Neuronal stem cell (in vitro differentiated cells): ENCODE data around the gene CMTM1.

Experiments
- DNase-seq: peaks from one replicate; pipeline ENCODE4 v3.0.0-alpha.2; 2013; ENCODE audit warnings: low spot score
- H2AFZ ChIP-seq: one replicate; pipeline ENCODE4 v1.6.1; 2013; ENCODE audit warnings: mild to moderate bottlenecking, low read length, inconsistent platforms
- H2AK5ac ChIP-seq: 2 replicates; pipeline ENCODE4 v1.6.1; 2013; ENCODE audit warnings: low read depth, mild to moderate bottlenecking, inconsistent platforms, low read length, moderate library complexity, mixed read lengths
- H2BK120ac ChIP-seq: 2 replicates; pipeline ENCODE4 v1.6.1; 2013; ENCODE audit warnings: low read depth, mild to moderate bottlenecking, inconsistent platforms, low read length, moderate library complexity, mixed read lengths
- H2BK12ac ChIP-seq: one replicate; pipeline ENCODE4 v1.6.1; 2013; ENCODE audit warnings: low read length, inconsistent platforms
- H2BK15ac ChIP-seq: 2 replicates; pipeline ENCODE4 v1.6.1; 2013; ENCODE audit warnings: mild to moderate bottlenecking, low read length, inconsistent platforms, mixed read lengths
- H2BK5ac ChIP-seq: one replicate; pipeline ENCODE4 v1.6.1; 2013; ENCODE audit warnings: inconsistent platforms, mild to moderate bottlenecking, low read length, moderate library complexity
- H3K14ac ChIP-seq: one replicate; pipeline ENCODE4 v1.6.1; 2013; ENCODE audit warnings: low read length, inconsistent platforms
- H3K18ac ChIP-seq: 2 replicates; pipeline ENCODE4 v1.6.1; 2013; ENCODE audit warnings: low read length, inconsistent platforms
- H3K23ac ChIP-seq: 2 replicates; pipeline ENCODE4 v1.6.1; 2013; ENCODE audit warnings: low read depth, mild to moderate bottlenecking, mixed read lengths, low read length, inconsistent platforms; ENCODE audit not compliant: poor library complexity
- H3K27ac ChIP-seq: replicated peaks from 3 replicates; pipeline ENCODE4 v1.5.1; 2013; ENCODE audit warnings: low read length, inconsistent platforms
- H3K27me3 ChIP-seq, 3 experiments: 2 replicates each; pipeline ENCODE4 v1.6.1; 2013; ENCODE audit warnings: low read length in 3 of 3, mild to moderate bottlenecking in 2 of 3, inconsistent platforms in 1 of 3, low read depth in 1 of 3, mixed read lengths in 1 of 3, moderate library complexity in 1 of 3; ENCODE audit not compliant: control insufficient read depth in 3 of 3, insufficient read depth in 3 of 3
- H3K36me3 ChIP-seq, 2 donors: replicated peaks in 1 of 2; 2 replicates each; pipeline ENCODE4 v1.6.1; 2013; ENCODE audit warnings: low read length in 2 of 2; ENCODE audit not compliant: control insufficient read depth in 2 of 2, insufficient read depth in 2 of 2
- H3K4ac ChIP-seq: 2 replicates; pipeline ENCODE4 v1.6.1; 2013; ENCODE audit warnings: inconsistent platforms, mild to moderate bottlenecking, low read length, moderate library complexity
- H3K4me1 ChIP-seq, 2 donors: 1 replicate in 1 of 2; 2 replicates in 1 of 2; pipeline ENCODE4 v1.6.1; 2013; ENCODE audit warnings: low read length in 2 of 2, low read depth in 1 of 2; ENCODE audit not compliant: control insufficient read depth in 2 of 2, insufficient read depth in 1 of 2
- H3K4me2 ChIP-seq: one replicate; pipeline ENCODE4 v1.6.1; 2013; ENCODE audit warnings: mild to moderate bottlenecking, low read length, inconsistent platforms; ENCODE audit not compliant: insufficient read depth, poor library complexity, severe bottlenecking
- H3K4me3 ChIP-seq, 2 donors: 2 replicates each; pipeline ENCODE4 v1.5.1; 2013; ENCODE audit warnings: low read length in 2 of 2, mild to moderate bottlenecking in 2 of 2, inconsistent platforms in 1 of 2, moderate library complexity in 1 of 2
- H3K79me1 ChIP-seq: one replicate; pipeline ENCODE4 v1.6.1; 2013; ENCODE audit warnings: low read depth, mild to moderate bottlenecking, inconsistent platforms, low read length, moderate library complexity
- H3K9ac ChIP-seq: one replicate; pipeline ENCODE4 v1.6.1; 2013; ENCODE audit warnings: mild to moderate bottlenecking, low read depth, low read length, inconsistent platforms; ENCODE audit not compliant: poor library complexity
- H3K9me3 ChIP-seq, 2 donors: replicated peaks in 1 of 2; 2 replicates each; pipeline versions ENCODE3 to v1.6.1; 2013; ENCODE audit warnings: low read length in 2 of 2, mild to moderate bottlenecking in 2 of 2, inconsistent platforms in 1 of 2, low read depth in 1 of 2, mixed read lengths in 1 of 2, moderate library complexity in 1 of 2; ENCODE audit not compliant: control insufficient read depth in 2 of 2, insufficient read depth in 1 of 2
- H4K8ac ChIP-seq: one replicate; pipeline ENCODE4 v1.6.1; 2013; ENCODE audit warnings: low read depth, mild to moderate bottlenecking, inconsistent platforms, low read length, moderate library complexity
- H4K91ac ChIP-seq: one replicate; pipeline ENCODE4 v1.6.1; 2013; ENCODE audit warnings: low read length, low read depth, mild to moderate bottlenecking, inconsistent platforms; ENCODE audit not compliant: poor library complexity
- WGBS, 2 donors: extraction: QIAGEN DNeasy Blood & Tissue Kit; methylation state at CpG; one replicate each; pipeline ENCODE4 v1.1.7; 2013; ENCODE audit warnings: missing lambda C conversion rate in 2 of 2, mixed read lengths in 1 of 2; ENCODE audit not compliant: insufficient read length in 2 of 2, insufficient replicate concordance in 1 of 2; ENCODE audit errors: extremely low coverage in 2 of 2; 5-methylcytosine and 5-hydroxymethylcytosine counted together

CMTM1 gene

DNA sequence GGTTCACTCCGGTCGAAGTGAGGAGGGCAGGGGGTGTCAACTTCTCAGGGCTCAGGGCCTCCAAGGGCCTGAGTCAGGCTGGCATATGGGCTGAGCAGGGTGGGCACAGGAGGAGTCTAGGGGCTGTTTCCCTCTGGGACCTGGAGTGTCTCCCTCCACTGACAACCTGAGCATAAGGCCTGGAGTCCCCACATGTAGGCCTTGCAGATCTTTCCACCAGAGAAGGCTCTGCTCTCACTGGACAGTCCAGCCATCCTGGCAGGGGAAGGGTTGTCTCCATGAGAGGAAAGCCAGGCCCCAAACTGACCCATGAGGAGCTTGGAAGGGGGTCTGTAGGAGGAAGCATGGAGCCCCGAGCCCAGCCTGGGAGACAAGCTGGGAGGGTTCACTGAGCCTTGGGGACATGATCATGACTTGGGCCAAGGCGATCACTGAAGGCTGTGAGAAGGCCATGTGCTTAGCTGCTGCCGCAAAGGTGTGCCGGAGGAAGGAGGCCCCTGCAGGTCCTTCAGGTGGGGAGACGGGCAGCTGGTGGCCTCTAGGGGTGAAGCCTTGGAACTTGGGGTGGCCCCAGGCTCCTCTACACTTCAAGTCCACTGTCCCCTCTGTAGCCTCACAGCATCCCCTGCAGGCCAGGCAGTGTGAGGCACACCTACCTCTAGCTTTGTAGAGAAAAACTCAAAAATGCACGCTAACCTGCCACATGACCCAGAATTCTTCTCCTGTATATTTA is 22.9 kb downstream of the CMTM1 start:
- peaks cover 0 to 2% of the 10 kb centered on the region in 2 donors for H3K36me3 ChIP-seq
- no peak for DNase-seq
- H2BK15ac ChIP-seq: no peak overlapping the region
- no peak overlapping the region for H3K14ac ChIP-seq
- no peak overlapping the region for H3K9ac ChIP-seq
- H3K4me2 ChIP-seq: no peak overlapping the region
- H3K23ac ChIP-seq: no peak overlapping the region
- H3K27ac ChIP-seq: no peak overlapping the region
- H4K8ac ChIP-seq: no peak overlapping the region
- no peaks in the 10 kb centered on the region for H3K9me3 ChIP-seq
- no peak overlapping the region for H2BK5ac ChIP-seq
- peak overlapping the region; percentile 75 for H2AK5ac ChIP-seq
- no peak overlapping the region for H2AFZ ChIP-seq
- no peak overlapping the region for H4K91ac ChIP-seq
- peak overlapping the region; percentile 90 for H3K18ac ChIP-seq
- no peaks in the 10 kb centered on the region for H3K4me1 ChIP-seq
- H3K4ac ChIP-seq: peak overlapping the region; percentile 55
- WGBS, 2 donors: no CpG with 5 or more reads among the region's 8 CpGs
- no peak overlapping the region for H3K4me3 ChIP-seq
- peak overlapping the region; percentile 96 for H2BK120ac ChIP-seq
- no peak overlapping the region for H2BK12ac ChIP-seq
- no peaks in the 10 kb centered on the region for H3K27me3 ChIP-seq
- H3K79me1 ChIP-seq: no peaks in the 10 kb centered on the region

DNA sequence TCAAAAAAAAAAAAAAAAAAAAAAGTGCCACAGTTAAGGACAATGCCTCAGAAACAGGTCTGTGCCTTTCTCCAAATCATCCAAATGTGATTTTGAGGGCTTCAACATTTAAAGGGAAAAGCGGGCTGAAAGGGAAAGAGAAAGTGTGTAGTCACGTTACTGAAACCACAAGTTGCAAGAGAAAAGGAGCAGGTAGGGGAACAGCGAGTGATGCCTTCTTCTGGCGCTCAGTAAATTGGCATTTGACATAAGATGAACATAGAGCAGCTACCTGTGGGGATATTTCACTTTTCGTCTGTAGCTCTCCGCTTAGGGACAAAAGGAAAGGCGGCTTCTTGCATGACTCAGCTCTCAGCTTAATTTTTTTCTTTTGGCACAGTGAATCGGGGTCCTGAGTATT is 24.1 kb downstream of the CMTM1 start:
- no CpG with 5 or more reads among the region's 8 CpGs for WGBS, 2 donors
- H3K79me1 ChIP-seq: no peaks in the 10 kb centered on the region
- H2BK5ac ChIP-seq: no peak overlapping the region
- no peaks in the 10 kb centered on the region for H3K4me1 ChIP-seq
- no peak overlapping the region for H3K4me2 ChIP-seq
- H2BK120ac ChIP-seq: no peak overlapping the region
- H3K23ac ChIP-seq: no peak overlapping the region
- no peak overlapping the region for H3K27ac ChIP-seq
- no peak overlapping the region for H4K8ac ChIP-seq
- H2AK5ac ChIP-seq: no peak overlapping the region
- H2BK12ac ChIP-seq: no peak overlapping the region
- peaks cover 0 to 2% of the 10 kb centered on the region in 2 donors for H3K36me3 ChIP-seq
- no peak overlapping the region for H4K91ac ChIP-seq
- H3K9ac ChIP-seq: no peak overlapping the region
- H2BK15ac ChIP-seq: no peak overlapping the region
- no peak overlapping the region for H3K4me3 ChIP-seq
- no peak overlapping the region for H3K18ac ChIP-seq
- no peak for DNase-seq
- H3K27me3 ChIP-seq: no peaks in the 10 kb centered on the region
- H3K9me3 ChIP-seq: no peaks in the 10 kb centered on the region
- no peak overlapping the region for H2AFZ ChIP-seq
- H3K4ac ChIP-seq: no peak overlapping the region
- no peak overlapping the region for H3K14ac ChIP-seq

DNA sequence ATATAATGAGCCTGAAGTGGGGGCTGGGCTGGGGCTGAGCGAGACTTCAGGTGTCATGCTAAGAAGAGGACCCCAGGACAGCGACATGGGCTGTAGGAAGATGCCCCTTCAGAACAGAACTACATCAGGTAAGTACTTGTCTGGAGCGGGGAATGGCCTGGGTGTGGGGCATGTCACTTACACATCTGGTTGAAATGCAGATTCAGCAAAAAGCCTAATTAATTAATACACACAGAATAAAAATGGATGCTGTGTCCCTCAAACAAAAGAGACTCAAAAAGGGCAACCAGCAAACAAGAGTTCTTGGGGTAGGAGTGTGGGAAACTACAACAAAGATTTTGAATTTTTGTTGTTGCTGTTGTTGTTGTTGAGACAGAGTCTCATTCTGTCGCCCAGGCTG is 24.8 kb downstream of the CMTM1 start:
- Histone ChIP-seq H4K91ac (no peak overlapping the region), H3K9ac (no peak overlapping the region), H2BK5ac (no peak overlapping the region), H4K8ac (no peak overlapping the region), H2AK5ac (no peak overlapping the region), H3K79me1 (no peaks in the 10 kb centered on the region), H3K4me2 (no peak overlapping the region), H2BK120ac (no peak overlapping the region), H3K36me3 (peaks cover 0 to 2% of the 10 kb centered on the region in 2 donors), H3K4ac (no peak overlapping the region), H2AFZ (no peak overlapping the region), H3K4me3 (no peak overlapping the region), H3K14ac (no peak overlapping the region), H3K4me1 (no peaks in the 10 kb centered on the region), H3K18ac (no peak overlapping the region), H3K27ac (no peak overlapping the region), H2BK12ac (no peak overlapping the region), H3K9me3 (no peaks in the 10 kb centered on the region), H3K27me3 (no peaks in the 10 kb centered on the region), H2BK15ac (no peak overlapping the region), H3K23ac (no peak overlapping the region)
- DNase-seq: no peak
- WGBS, 2 donors: no CpG with 5 or more reads among the region's 4 CpGs

DNA sequence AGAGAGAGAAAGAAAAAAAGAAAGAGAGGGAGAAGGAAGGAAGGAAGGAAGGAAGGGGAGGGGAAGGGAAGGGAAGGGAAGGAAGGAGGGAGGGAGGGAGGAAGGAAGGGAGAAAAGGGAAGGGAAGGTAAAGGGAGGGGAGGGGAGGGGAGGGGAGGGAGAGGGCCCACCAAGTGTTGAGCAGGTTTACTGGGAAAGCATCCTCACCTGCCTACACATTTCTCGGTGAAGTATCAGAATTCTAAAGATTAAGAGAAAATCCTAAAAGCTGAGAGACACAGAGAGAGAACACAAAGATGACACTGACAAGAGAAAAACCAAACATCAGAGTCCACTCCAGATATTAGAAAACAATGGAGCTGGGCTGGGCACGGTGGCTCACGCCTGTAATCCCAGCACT is 26.0 kb downstream of the CMTM1 start:
- no peak for DNase-seq
- Histone ChIP-seq H3K14ac (no peak overlapping the region), H3K79me1 (no peaks in the 10 kb centered on the region), H4K91ac (no peak overlapping the region), H2BK5ac (no peak overlapping the region), H3K9me3 (no peaks in the 10 kb centered on the region), H3K4me2 (no peak overlapping the region), H2AK5ac (no peak overlapping the region), H2BK120ac (no peak overlapping the region), H3K27ac (no peak overlapping the region), H4K8ac (no peak overlapping the region), H3K18ac (no peak overlapping the region), H2AFZ (no peak overlapping the region), H3K27me3 (no peaks in the 10 kb centered on the region), H2BK15ac (no peak overlapping the region), H2BK12ac (no peak overlapping the region), H3K9ac (no peak overlapping the region), H3K4ac (no peak overlapping the region), H3K4me1 (no peaks in the 10 kb centered on the region), H3K4me3 (no peak overlapping the region), H3K23ac (no peak overlapping the region), H3K36me3 (no peaks in the 10 kb centered on the region)
- WGBS, 2 donors: no CpG with 5 or more reads among the region's 3 CpGs
